WERI-Rb-1 (cell line): Measurements from ENCODE around the gene SERPINH1.

Source experiments
- DNase-seq: peaks from one replicate; pipeline ENCODE4 v3.0.0-alpha.2; 2020
- H3K27ac ChIP-seq: fragments of 250-450 bp; sonication (Bioruptor Pico); 2 replicates; pipeline ENCODE4 v1.5.1; 2020; ENCODE audit warnings: mild to moderate bottlenecking, moderate library complexity
- H3K27me3 ChIP-seq: fragments of 250-450 bp; sonication (Bioruptor Pico); 2 replicates; pipeline ENCODE4 v1.5.1; 2021; ENCODE audit warnings: mild to moderate bottlenecking, low read depth, moderate library complexity; ENCODE audit not compliant: insufficient read depth, severe bottlenecking
- H3K36me3 ChIP-seq: fragments of 250-450 bp; sonication (Bioruptor Pico); 2 replicates; pipeline ENCODE4 v1.5.1; 2020; ENCODE audit warnings: mild to moderate bottlenecking, moderate library complexity
- H3K4me3 ChIP-seq: 2 replicates; pipeline ENCODE4 v1.5.1; 2011; ENCODE audit warnings: low read depth, mild to moderate bottlenecking, control low read depth, low read length
- H3K9me3 ChIP-seq: fragments of 250-450 bp; sonication (Bioruptor Pico); 2 replicates; pipeline ENCODE4 v1.5.1; 2021; ENCODE audit warnings: mild to moderate bottlenecking, moderate library complexity; ENCODE audit not compliant: severe bottlenecking
- CTCF ChIP-seq: IDR thresholded peaks from 2 replicates; pipeline ENCODE4 v1.5.1; 2011; ENCODE audit warnings: low read depth, mild to moderate bottlenecking, control low read depth, inconsistent platforms, low read length

The SERPINH1 gene

GRCh38 chr11:75594211-75594610 is 32.2 kb downstream of the SERPINH1 start:
- no peak overlapping the region for H3K4me3 ChIP-seq
- no peak overlapping the region for H3K27ac ChIP-seq
- no peak for DNase-seq
- H3K36me3 ChIP-seq: no peaks in the 10 kb centered on the region
- H3K9me3 ChIP-seq: no peaks in the 10 kb centered on the region
- H3K27me3 ChIP-seq: no peaks in the 10 kb centered on the region
- TF ChIP-seq CTCF: no peak

- no peaks in the 10 kb centered on the region for H3K9me3 ChIP-seq
- no peak overlapping the region for H3K27ac ChIP-seq
- no peak for TF ChIP-seq CTCF
- H3K27me3 ChIP-seq: no peaks in the 10 kb centered on the region
- no peaks in the 10 kb centered on the region for H3K36me3 ChIP-seq
- no peak for DNase-seq
- no peak overlapping the region for H3K4me3 ChIP-seq
These were observed 33.4 kb downstream of the SERPINH1 start for GRCh38 chr11:75595429-75595828.

- no peak overlapping the region for H3K4me3 ChIP-seq
- no peaks in the 10 kb centered on the region for H3K36me3 ChIP-seq
- DNase-seq: no peak
- no peak for TF ChIP-seq CTCF
- H3K27ac ChIP-seq: no peak overlapping the region
- no peaks in the 10 kb centered on the region for H3K27me3 ChIP-seq
- H3K9me3 ChIP-seq: no peaks in the 10 kb centered on the region
These were observed 34.9 kb downstream of the SERPINH1 start for GRCh38 chr11:75596914-75597313.

GRCh38 chr11:75597636-75598035 is 35.6 kb downstream of the SERPINH1 start:
- peak; percentile 74 for DNase-seq
- no peak overlapping the region for H3K27ac ChIP-seq
- peak; percentile 92 for TF ChIP-seq CTCF
- H3K4me3 ChIP-seq: no peak overlapping the region
- no peaks in the 10 kb centered on the region for H3K9me3 ChIP-seq
- no peaks in the 10 kb centered on the region for H3K27me3 ChIP-seq
- no peaks in the 10 kb centered on the region for H3K36me3 ChIP-seq

GRCh38 chr11:75598264-75598663 is 36.2 kb downstream of the SERPINH1 start:
- no peaks in the 10 kb centered on the region for H3K36me3 ChIP-seq
- no peak overlapping the region for H3K4me3 ChIP-seq
- H3K9me3 ChIP-seq: no peaks in the 10 kb centered on the region
- peak overlapping the region; percentile 24 for H3K27ac ChIP-seq
- TF ChIP-seq CTCF: no peak
- DNase-seq: no peak
- no peaks in the 10 kb centered on the region for H3K27me3 ChIP-seq

- no peak for TF ChIP-seq CTCF
- H3K27ac ChIP-seq: peak overlapping the region; percentile 24
- no peaks in the 10 kb centered on the region for H3K27me3 ChIP-seq
- DNase-seq: no peak
- H3K9me3 ChIP-seq: no peaks in the 10 kb centered on the region
- no peak overlapping the region for H3K4me3 ChIP-seq
- no peaks in the 10 kb centered on the region for H3K36me3 ChIP-seq
These were observed 36.8 kb downstream of the SERPINH1 start for GRCh38 chr11:75598900-75599299.
